Activated CD4-positive, alpha-beta T cell treated with anti-CD3 and anti-CD28 coated beads for 1 hour (primary cell): ENCODE measurements around the gene L3MBTL2.

Experiments used
- DNase-seq: peaks from one replicate; pipeline ENCODE4 v3.0.0-alpha.2; 2020

Gene L3MBTL2

GRCh38 chr22:41280854-41281253 is 75.7 kb downstream of the L3MBTL2 start:
- no peak for DNase-seq
